Smooth muscle cell (in vitro differentiated cells): ENCODE results near the gene CCDC77. TPM values are rescaled to one million over a fixed set of nuclear protein-coding genes. Genes with fewer than 3 reads are reported as not detected.

Experiments used
- polyA plus RNA-seq: library from polyadenylated mRNA; unstranded; fragments of >200 nt; fragmentation: Nextera tagmentation; extraction: Ambion mirVana; gene quantifications from 2 replicates; pipeline ENCODE4 v1.2.1, GENCODE V29; 2016
- total RNA-seq: library from RNA; depleted of rRNA; stranded (reverse); fragments of >200 nt; gene quantifications from 2 replicates; pipeline ENCODE4 v1.2.3, GENCODE V29; 2014

The CCDC77 gene
- total and polyA plus RNA-seq, 2 experiments from 2014 or later: 7.8 to 13.9 TPM

Other genes with a start within 250 kb of the CCDC77 start
- gene SLC6A12, start 187.5 kb upstream of the CCDC77 start, total RNA-seq: 0.22 and 1.7 TPM in 2 replicates
- 1.1 TPM in 1 of 2 replicates, not detected in the other for gene SLC6A12, start 187.5 kb upstream of the CCDC77 start, polyA plus RNA-seq
- 0.45 and 1.2 TPM in 2 replicates for gene SLC6A13, start 138.8 kb upstream of the CCDC77 start, total RNA-seq
- 0.39 and 0.66 TPM in 2 replicates for gene SLC6A13, start 138.8 kb upstream of the CCDC77 start, polyA plus RNA-seq
- gene KDM5A, start 12.3 kb upstream of the CCDC77 start, total RNA-seq: 58.5 and 87.2 TPM in 2 replicates
- gene KDM5A, start 12.3 kb upstream of the CCDC77 start, polyA plus RNA-seq: 30.5 and 41.7 TPM in 2 replicates
- gene B4GALNT3, start 58.3 kb downstream of the CCDC77 start, total RNA-seq: 3.8 and 5.7 TPM in 2 replicates
- 5.1 and 5.9 TPM in 2 replicates for gene B4GALNT3, start 58.3 kb downstream of the CCDC77 start, polyA plus RNA-seq